Osteoblast (primary cell): ENCODE results near the gene MREG. TPM values are rescaled to one million over a fixed set of nuclear protein-coding genes. Genes with fewer than 3 reads are reported as not detected.
"Not testable (repeated sequence)": the region's sequence is repeated elsewhere in the genome, so short reads cannot be mapped to it uniquely, and the experiment has no call there.

Experiments
- DNase-seq: peaks from one replicate; pipeline ENCODE4 v3.0.0; 2011; ENCODE audit warnings: low spot score, mixed read lengths; ENCODE audit not compliant: insufficient read length; ENCODE audit errors: missing footprints
- H2AFZ ChIP-seq: 2 replicates; pipeline ENCODE4 v1.6.0; 2011; ENCODE audit warnings: mild to moderate bottlenecking, low read length
- H3K27ac ChIP-seq: 2 replicates; pipeline ENCODE4 v1.5.1; 2011; ENCODE audit warnings: mild to moderate bottlenecking, low read depth, low read length, moderate library complexity
- H3K27me3 ChIP-seq: 2 replicates; pipeline ENCODE4 v1.6.0; 2012; ENCODE audit warnings: mild to moderate bottlenecking, control low read depth, inconsistent platforms, low read length, moderate library complexity; ENCODE audit not compliant: insufficient read depth
- H3K36me3 ChIP-seq: 2 replicates; pipeline ENCODE4 v1.5.1; 2011; ENCODE audit warnings: mild to moderate bottlenecking, low read length, control low read depth, moderate library complexity; ENCODE audit not compliant: insufficient read depth
- H3K4me1 ChIP-seq: 2 replicates; pipeline ENCODE4 v1.5.1; 2011; ENCODE audit warnings: mild to moderate bottlenecking, low read length, control low read depth, moderate library complexity; ENCODE audit not compliant: insufficient read depth
- H3K4me2 ChIP-seq: 2 replicates; pipeline ENCODE4 v1.6.0; 2011; ENCODE audit warnings: mild to moderate bottlenecking, low read length; ENCODE audit not compliant: insufficient read depth
- H3K4me3 ChIP-seq: fragments of 200-600 bp; sonication (generic); 3 replicates; pipeline ENCODE4 v1.5.1; 2012; ENCODE audit warnings: mild to moderate bottlenecking, low read length, inconsistent platforms; ENCODE audit not compliant: insufficient read depth
- H3K79me2 ChIP-seq: 2 replicates; pipeline ENCODE4 v1.6.0; 2012; ENCODE audit warnings: mild to moderate bottlenecking, low read length, control low read depth, inconsistent platforms; ENCODE audit not compliant: insufficient read depth
- H3K9me3 ChIP-seq: 2 replicates; pipeline ENCODE4 v1.5.1; 2011; ENCODE audit warnings: low read depth, low read length, control low read depth
- H4K20me1 ChIP-seq: 2 replicates; pipeline ENCODE4 v1.6.0; 2012; ENCODE audit warnings: mild to moderate bottlenecking, low read length, control low read depth; ENCODE audit not compliant: insufficient read depth
- CTCF ChIP-seq: IDR thresholded peaks from 2 replicates; pipeline ENCODE4 v1.5.1; 2011; ENCODE audit warnings: mild to moderate bottlenecking, low read depth, low read length, moderate library complexity; ENCODE audit errors: extremely low read depth
- total RNA-seq: library from RNA; depleted of rRNA; stranded (reverse); fragments of >200 nt; gene quantifications from 2 replicates; pipeline ENCODE4 v1.2.3, GENCODE V29; 2012

Gene MREG
- total RNA-seq, 1 donor: 1.1 TPM

- Histone ChIP-seq H3K4me1 (peaks cover 22% of the 10 kb centered on the region), H2AFZ (no peak overlapping the region), H3K27me3 (no peaks in the 10 kb centered on the region), H4K20me1 (no peaks in the 10 kb centered on the region), H3K79me2 (no peaks in the 10 kb centered on the region), H3K36me3 (no peaks in the 10 kb centered on the region), H3K4me3 (peak overlapping the region; percentile 31), H3K4me2 (peak overlapping the region; percentile 85), H3K27ac (peak overlapping the region; percentile 68), H3K9me3 (no peaks in the 10 kb centered on the region)
- no peak for TF ChIP-seq CTCF
- peak; percentile 11 for DNase-seq
These were observed 82.7 kb downstream of the MREG start for GRCh38 chr2:215930505-215931253.

GRCh38 chr2:215929602-215930335, 83.6 kb downstream of the MREG start:
- Histone ChIP-seq H4K20me1 (no peaks in the 10 kb centered on the region), H3K9me3 (no peaks in the 10 kb centered on the region), H3K27ac (peak overlapping the region; percentile 68), H2AFZ (no peak overlapping the region), H3K4me2 (peak overlapping the region; percentile 85), H3K4me3 (no peak overlapping the region), H3K79me2 (no peaks in the 10 kb centered on the region), H3K36me3 (no peaks in the 10 kb centered on the region), H3K27me3 (no peaks in the 10 kb centered on the region), H3K4me1 (peaks cover 22% of the 10 kb centered on the region)
- no peak for TF ChIP-seq CTCF
- DNase-seq: no peak

- no peak overlapping the region for H2AFZ ChIP-seq
These were observed 85.3 kb downstream of the MREG start for GRCh38 chr2:215928086-215928485.

GRCh38 chr2:215926992-215927391, 86.4 kb downstream of the MREG start:
- H4K20me1 ChIP-seq, H2AFZ ChIP-seq, H3K9me3 ChIP-seq, H3K4me2 ChIP-seq, H3K4me3 ChIP-seq, H3K27me3 ChIP-seq, H3K79me2 ChIP-seq, DNase-seq, H3K36me3 ChIP-seq, H3K27ac ChIP-seq: not testable (repeated sequence)
- peaks cover 23% of the 10 kb centered on the region for H3K4me1 ChIP-seq

More at GRCh38 chr2:215928086-215928485, 85.3 kb downstream of the MREG start:
- H3K4me3 ChIP-seq: no peak overlapping the region
- no peaks in the 10 kb centered on the region for H4K20me1 ChIP-seq
- no peak for TF ChIP-seq CTCF
- H3K4me1 ChIP-seq: peaks cover 22% of the 10 kb centered on the region
- H3K4me2 ChIP-seq: no peak overlapping the region
- no peaks in the 10 kb centered on the region for H3K27me3 ChIP-seq
- DNase-seq: no peak
- H3K79me2 ChIP-seq: no peaks in the 10 kb centered on the region
- no peaks in the 10 kb centered on the region for H3K9me3 ChIP-seq
- no peaks in the 10 kb centered on the region for H3K36me3 ChIP-seq
- H3K27ac ChIP-seq: no peak overlapping the region
